HepG2 (cell line): ENCODE results near the gene AJM1. TPM values are rescaled to one million over a fixed set of nuclear protein-coding genes. Genes with fewer than 3 reads are reported as not detected.

Experiments used
- BCLAF1 ChIP-seq: fragments of 450-650 bp; IDR thresholded peaks from 2 replicates; pipeline ENCODE4 v1.6.1; 2017; ENCODE audit warnings: mild to moderate bottlenecking
- MXD1 ChIP-seq: sonication (generic); formaldehyde crosslinking; IDR thresholded peaks from 2 replicates; pipeline ENCODE4 v1.4.0; 2020; ENCODE audit warnings: mild to moderate bottlenecking, missing genetic modification reagents
- PRDM10 ChIP-seq: sonication (generic); formaldehyde crosslinking; IDR thresholded peaks from 2 replicates; pipeline ENCODE4 v1.4.0; 2020; ENCODE audit warnings: low read depth, missing genetic modification reagents
- SNRNP70 ChIP-seq: fragments of 200-400 bp; formaldehyde crosslinking; IDR thresholded peaks from 2 replicates; pipeline ENCODE4 v1.6.1; 2017; ENCODE audit warnings: mild to moderate bottlenecking, low read depth, low read length, moderate library complexity
- TCF7 ChIP-seq: sonication (generic); IDR thresholded peaks from 2 replicates; pipeline ENCODE4 v1.6.1; 2016; ENCODE audit warnings: antibody characterized with exemption, low read depth
- ZBTB40 ChIP-seq, 2 experiments: fragments of 450-650 bp in 1 of 2; sonication (generic) in 1 of 2; formaldehyde crosslinking in 1 of 2; IDR thresholded peaks; 2 replicates each; pipeline versions ENCODE4 v1.6.1 to v1.8.0; 2016 to 2022; ENCODE audit warnings: antibody characterized with exemption in 1 of 2, mild to moderate bottlenecking in 1 of 2, missing genetic modification reagents in 1 of 2
- ZNF280B ChIP-seq: sonication (generic); formaldehyde crosslinking; IDR thresholded peaks from 2 replicates; pipeline ENCODE4 v1.5.0; 2020; ENCODE audit warnings: missing genetic modification reagents, mild to moderate bottlenecking, borderline replicate concordance
- ZNF564 ChIP-seq: sonication (generic); formaldehyde crosslinking; IDR thresholded peaks from 2 replicates; pipeline ENCODE4 v1.8.1; 2023; ENCODE audit warnings: mild to moderate bottlenecking, missing genetic modification reagents
- ZNF713 ChIP-seq: sonication (generic); formaldehyde crosslinking; IDR thresholded peaks from 2 replicates; pipeline ENCODE4 v1.4.0; 2020; ENCODE audit warnings: mild to moderate bottlenecking, missing genetic modification reagents
- polyA plus RNA-seq, 8 experiments: library from polyadenylated mRNA; depleted of rRNA in 3 of 8; stranded (reverse) in 7 of 8; unstranded in 1 of 8; fragments of >200 nt; fragmentation: Illumina TruSeq in 4 of 8; extraction: Trizol in 4 of 8; gene quantifications; 2 replicates each; pipeline versions ENCODE4 v1.2.1 to v1.2.3, GENCODE V29; 2011 to 2016; ENCODE audit warnings: low read depth in 4 of 8, missing spikeins in 1 of 8, mixed read lengths in 1 of 8; ENCODE audit not compliant: insufficient read depth in 1 of 8
- total RNA-seq, 5 experiments: library from RNA; depleted of rRNA; stranded (reverse); fragments of >200 nt; fragmentation: Illumina TruSeq; extraction: Trizol; gene quantifications; 2 replicates each; pipeline ENCODE4 v1.2.3, GENCODE V29; 2016; ENCODE audit warnings: low read depth in 1 of 5

The AJM1 gene
- total and polyA plus RNA-seq, 2 of the 13 experiments (the other 11 are each of a cell fraction or from before 2014, with no cell fraction given) = 1.1 to 1.2 TPM

GRCh38 chr9:136840877-136841645 lies 1.2 kb upstream of the AJM1 start (continued):
- no peak for TF ChIP-seq ZNF713 (CRISPR knock-in tag)
- no peak for TF ChIP-seq ZNF280B (CRISPR knock-in tag)
- TF ChIP-seq BCLAF1 = no peak
- no peak for TF ChIP-seq PRDM10 (CRISPR knock-in tag)
- TF ChIP-seq ZBTB40 (IDR thresholded peaks at IDR 0.05) = no peak
- no peak for TF ChIP-seq ZBTB40 (CRISPR knock-in tag; IDR thresholded peaks at IDR 0.05)
- TF ChIP-seq MXD1 = no peak; the same call in 1 of the 2 replicates
- TF ChIP-seq ZNF564 = no peak; the same call in 1 of the 2 replicates
- no peak for TF ChIP-seq SNRNP70
- TF ChIP-seq TCF7 = no peak
